HG02973 (cell line): Measurements from ENCODE around the gene SCFD2.
A peak's percentile ranks its signal among the peaks of the same experiment; 100 is the strongest.

Experiments used
- ATAC-seq: cut with Tn5 transposase; IDR thresholded peaks from one replicate; pipeline ENCODE4 v1.9.1; 2021; ENCODE audit warnings: moderate library complexity; ENCODE audit not compliant: unreplicated experiment

The SCFD2 gene

GRCh38 chr4:53118676-53119075, 247.2 kb downstream of the SCFD2 start:
- no peak for ATAC-seq

- ATAC-seq: no peak
Measured at GRCh38 chr4:53116954-53117353, 248.9 kb downstream of the SCFD2 start.

DNA sequence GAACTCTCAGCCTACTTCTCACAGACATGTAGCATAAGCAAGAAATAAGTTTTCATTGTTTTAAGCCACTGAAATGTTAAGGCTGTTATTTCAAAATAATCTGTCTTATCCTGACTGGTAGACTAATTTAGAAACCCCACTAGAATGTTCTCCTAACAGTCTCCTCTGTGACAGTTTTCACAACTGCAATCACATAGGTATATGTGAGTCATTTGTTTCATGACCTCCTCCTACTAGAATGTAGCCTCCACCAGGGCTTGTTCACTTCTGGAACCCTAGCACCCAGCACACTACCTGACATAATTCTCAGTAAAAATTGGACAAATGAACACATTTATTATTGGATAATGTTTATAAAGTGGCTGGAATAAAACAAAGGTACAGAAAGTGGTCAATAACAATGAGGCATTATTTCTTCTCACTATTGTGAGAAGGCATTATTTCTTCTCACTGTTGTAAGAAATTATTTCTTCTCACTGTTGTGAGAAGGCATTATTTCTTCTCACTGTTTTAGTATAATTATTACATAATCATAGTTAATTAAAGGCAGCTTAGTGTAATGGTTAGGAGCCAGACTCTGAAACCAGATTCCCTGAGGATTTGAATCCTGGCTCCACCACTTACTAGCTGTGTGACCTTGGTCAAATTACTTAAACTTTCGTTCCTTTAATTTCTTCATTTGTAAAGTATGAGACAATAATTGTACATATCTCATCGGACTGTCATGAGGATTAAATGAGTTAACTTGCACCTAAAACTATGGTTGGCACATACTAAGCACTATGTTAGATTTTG, 252.2 kb downstream of the SCFD2 start:
- ATAC-seq: peak; percentile 60

DNA sequence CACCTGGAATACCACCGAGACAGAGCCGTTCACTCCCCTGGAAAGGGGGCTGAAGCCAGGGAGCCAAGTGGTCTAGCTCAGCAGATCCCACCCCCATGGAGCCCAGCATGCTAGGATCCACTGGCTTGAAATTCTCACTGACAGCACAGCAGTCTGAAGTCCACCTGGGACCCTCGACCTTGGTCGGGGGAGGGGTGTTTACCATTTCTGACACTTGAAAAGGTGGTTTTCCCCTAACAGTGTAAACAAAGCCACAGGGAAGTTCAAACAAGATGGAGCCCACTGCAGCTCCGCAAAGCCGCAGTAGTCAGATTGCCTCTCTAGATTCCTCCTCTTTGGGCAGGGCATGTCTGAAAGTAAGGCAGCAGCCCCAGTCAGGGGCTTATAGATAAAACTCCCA, 260.5 kb downstream of the SCFD2 start:
- ATAC-seq: no peak

GRCh38 chr4:53103481-53103880, 262.4 kb downstream of the SCFD2 start:
- no peak for ATAC-seq

- ATAC-seq: no peak
Measured at GRCh38 chr4:53101191-53101581, 264.7 kb downstream of the SCFD2 start.

DNA sequence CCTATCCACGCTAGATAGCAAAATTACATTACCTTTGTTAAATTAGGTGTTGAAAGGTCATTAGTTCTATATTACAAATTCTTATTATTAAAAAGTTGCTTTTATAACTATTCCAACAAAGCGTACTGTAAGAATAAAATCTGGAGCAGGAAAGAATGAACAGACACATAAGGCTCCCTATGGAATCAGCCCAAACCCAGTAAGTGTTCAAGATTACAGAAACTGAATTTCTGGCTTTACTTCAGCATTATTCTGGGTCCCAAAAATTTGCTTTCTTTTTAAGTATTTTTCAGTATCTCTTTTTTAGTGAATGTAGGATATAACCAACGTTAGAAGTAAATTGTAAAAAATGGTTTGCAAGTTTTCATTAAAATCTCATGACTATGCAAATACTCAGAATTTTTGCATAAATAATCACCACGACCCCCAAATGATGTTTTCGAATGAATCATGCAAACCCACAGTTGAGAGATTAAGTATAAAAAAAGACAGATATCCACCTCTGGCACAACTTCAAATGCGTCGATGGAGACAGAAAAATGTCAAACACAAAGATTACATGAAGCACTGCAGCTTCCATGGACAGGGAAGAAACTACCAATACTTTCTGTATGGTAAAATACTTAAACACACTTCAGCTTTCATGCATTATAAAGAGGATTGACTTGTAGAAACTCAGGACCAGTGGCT, 265.2 kb downstream of the SCFD2 start:
- ATAC-seq: no peak

DNA sequence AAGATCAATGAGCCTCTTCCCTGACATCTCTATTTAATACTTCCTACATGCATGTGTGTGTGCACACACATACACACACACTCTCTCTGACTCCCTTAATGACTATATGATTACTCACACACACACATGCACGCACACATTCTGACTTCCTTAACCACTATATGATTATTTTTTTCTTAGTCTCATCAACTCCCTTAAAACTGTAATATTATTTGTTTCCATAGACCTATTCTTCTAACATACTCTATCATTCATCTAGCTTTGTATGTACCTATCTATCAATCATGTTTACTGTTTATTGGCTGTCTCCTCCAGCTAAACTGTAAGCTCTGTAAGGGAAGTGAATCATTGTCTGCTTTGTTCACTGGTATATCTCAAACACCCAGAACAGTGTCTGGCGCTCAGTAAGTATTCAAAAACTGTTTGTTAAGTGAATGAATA, 267.2 kb downstream of the SCFD2 start:
- ATAC-seq: no peak

DNA sequence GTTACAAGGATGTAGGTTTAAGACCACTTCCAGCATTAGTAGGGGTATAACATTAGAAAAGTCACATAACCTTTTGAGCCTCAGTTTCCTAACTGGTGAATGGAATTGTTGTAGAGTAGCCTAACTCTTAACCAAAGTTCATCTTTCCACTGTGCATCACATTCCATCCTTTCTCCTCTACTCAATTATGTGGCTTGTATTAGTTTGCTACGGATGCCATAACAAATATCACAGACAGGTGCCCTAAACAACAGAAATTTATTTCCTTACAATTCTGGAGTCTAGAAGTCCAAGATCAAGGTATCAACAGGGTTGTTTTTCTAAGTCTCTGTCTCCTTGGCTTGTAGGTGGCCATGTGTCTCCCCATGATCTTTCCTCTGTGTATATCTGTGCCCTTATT, 271.8 kb downstream of the SCFD2 start:
- ATAC-seq: no peak

GRCh38 chr4:53089936-53090729, 275.7 kb downstream of the SCFD2 start:
- ATAC-seq: no peak

DNA sequence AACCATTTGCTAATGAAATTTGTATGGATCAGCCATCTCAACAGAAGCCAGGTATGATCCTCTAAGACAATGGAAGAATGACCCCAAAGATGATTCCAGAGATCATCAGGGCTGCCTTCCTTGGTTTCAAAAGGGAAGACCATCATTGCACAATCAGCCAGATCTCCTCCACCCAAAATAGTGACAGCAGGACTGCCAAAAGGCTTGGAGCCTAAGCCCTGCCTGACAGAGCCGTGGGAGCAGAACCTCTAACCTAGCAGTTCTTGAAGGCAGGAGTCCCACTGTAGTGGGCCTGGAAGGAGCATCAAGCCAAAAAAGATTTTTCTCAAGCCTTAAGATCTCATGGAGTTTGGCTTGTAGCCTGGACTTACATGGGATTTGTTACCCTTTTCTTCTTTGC, 277.7 kb downstream of the SCFD2 start:
- ATAC-seq: no peak

DNA sequence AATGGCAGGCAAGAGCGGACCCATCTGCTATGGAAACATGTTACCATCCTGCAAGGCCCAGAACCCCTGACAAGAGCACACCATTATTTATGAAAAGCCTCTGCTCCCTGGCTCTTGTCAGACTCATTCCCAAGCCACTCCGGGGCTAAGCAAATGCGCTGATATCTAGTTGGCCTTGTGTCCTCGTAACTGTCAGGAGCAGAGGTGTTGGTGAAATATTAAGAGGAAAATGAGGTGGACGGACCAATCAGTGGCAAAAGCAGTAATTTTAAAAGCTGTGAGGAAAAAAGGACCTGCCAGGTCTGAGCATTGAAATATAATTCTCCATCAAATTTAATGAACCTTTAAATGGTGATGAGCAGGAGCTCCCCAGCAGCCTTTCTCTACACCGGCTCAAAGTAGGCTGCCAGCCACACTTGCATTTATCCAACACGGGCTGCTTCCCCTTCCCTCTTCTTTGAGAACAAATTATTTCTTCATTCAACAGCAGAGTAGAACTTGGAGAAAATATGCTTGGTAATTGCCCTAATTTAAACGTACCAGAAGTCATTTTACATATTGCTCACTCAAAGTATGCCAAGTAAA, 289.4 kb downstream of the SCFD2 start:
- no peak for ATAC-seq

DNA sequence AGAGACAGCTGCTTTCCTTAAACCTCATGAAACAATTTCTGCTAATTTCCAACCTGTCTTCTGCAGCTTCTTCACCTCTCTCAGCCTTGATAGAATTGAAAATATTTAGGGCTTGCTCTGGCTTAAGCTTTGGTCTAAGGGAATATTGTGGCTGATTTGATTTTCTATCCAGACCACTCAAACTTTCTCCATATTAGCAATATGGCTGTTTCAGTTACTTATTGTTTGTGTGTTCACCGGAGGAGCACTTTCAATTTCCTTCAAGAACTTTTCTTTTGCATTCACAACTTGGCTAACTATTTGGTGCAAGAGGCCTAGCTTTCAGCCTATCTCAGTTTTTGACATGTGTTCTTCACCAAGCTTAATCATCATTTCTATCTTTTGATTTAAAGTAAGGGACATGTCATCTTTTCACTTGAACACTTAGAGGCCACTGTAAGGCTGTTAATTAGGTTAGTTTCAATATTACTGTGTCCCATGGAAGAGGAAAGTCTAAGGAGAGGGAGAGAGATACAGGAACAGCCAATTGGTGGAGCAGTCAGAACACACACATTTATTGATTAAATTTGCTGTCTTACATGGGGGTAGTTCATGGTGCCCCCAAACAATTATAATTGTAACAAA, 290.6 kb downstream of the SCFD2 start:
- peak; percentile 45 for ATAC-seq

GRCh38 chr4:53068755-53069330, 297.0 kb downstream of the SCFD2 start:
- ATAC-seq: no peak

- ATAC-seq: no peak
Measured at GRCh38 chr4:53067125-53067802, 298.6 kb downstream of the SCFD2 start.

DNA sequence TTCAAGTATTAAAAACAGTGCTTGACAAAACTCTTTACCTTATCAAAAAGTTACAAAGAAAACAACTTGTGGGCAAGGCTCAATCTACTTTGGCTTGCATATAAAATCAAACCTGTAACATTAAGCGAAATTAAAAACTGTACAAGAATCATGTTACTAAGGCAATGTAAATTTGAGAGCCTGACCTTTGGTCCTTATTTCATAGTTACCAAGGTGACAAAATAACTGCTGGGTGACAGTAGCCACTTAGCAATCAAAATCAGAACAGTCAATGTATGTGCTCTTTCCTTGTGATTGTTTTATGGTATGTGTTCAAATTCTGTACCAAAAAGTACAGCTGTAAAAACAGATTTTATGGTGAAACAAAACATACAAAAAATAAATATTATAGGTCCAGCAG, 299.7 kb downstream of the SCFD2 start:
- ATAC-seq: no peak

DNA sequence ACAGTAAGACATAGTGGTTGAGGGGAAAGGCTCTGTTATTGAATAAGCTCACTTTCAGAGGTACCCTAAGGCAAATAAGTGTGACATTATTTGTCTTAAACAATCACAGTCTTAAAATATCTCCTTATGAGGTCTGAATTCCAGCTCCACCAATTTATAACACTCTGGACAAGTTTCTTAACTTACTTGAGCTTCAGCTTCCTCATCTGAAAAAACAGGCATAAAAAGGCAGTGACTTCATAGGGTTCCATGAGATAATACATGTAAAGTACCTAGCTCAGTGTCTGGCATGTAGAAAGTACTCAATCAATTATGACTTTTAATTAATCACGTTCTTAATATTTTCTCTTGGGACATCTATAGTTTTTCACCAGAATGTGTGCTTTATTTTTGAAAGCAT, 301.3 kb downstream of the SCFD2 start:
- no peak for ATAC-seq

DNA sequence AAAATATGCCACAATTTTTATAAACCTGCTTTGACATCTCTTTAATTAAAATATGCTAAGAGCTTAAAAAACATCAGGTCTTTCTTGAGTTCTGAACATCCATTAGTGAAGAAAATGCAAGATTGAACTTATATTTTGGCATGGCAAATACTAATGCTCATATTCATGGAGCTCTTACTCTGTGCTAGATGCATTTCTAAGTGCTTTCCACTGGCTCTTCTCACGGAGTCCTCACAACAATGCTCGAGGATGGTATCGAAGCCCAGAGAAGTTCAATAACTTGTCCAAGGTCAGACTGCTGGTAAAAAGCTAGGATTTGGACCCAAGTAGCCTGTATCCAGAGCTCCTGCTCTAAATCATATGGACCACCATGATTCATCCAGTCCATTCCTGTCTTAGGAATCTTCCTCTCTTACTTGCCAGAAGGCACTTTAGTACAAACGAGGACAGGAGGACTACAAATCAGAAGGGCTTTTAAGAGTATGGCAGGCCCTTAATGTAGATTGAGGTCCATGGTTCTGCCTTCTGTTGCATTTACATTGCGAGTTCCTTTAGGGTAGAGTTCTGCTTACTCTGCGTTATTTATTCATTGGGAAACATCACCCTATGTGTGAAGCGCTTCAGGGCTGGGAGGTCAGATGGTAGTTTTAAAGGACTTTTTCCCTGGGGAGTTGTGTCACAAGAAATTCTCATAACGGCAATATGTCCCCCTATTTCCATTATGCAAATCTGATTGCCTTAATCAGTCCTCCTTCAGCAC, 304.6 kb downstream of the SCFD2 start:
- ATAC-seq: no peak

DNA sequence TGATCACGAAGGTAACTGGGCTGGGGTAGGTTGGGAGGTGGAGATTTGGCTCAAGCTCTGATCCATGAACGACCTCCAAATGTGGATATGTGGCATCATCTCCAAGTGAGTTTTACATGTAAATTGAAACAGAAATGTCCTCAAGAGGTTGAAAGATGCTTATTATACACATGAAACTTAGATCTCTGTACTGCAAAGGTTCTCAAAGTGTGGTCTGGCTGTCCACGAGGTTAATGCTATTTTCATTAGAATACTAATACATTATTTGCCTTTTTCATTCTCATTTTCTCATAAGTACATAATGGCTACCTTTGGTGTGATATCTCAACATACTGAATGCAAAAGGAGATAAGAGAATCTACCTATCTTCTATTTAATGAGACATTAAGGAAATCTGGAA, 305.6 kb downstream of the SCFD2 start:
- no peak for ATAC-seq
